Glutamatergic neuron (in vitro differentiated cells): ENCODE results near the gene SEC14L1. TPM values are rescaled to one million over a fixed set of nuclear protein-coding genes. Genes with fewer than 3 reads are reported as not detected.

Experiments used
- DNase-seq: peaks from one replicate; pipeline ENCODE4 v3.0.0; 2022
- H3K27ac Mint-ChIP-seq: one replicate; pipeline ENCODE4 v1.8.0; 2020; ENCODE audit warnings: mild to moderate bottlenecking, mixed read lengths, inconsistent platforms; ENCODE audit not compliant: unreplicated experiment
- H3K27me3 Mint-ChIP-seq: one replicate; pipeline ENCODE4 v1.8.0; 2020; ENCODE audit warnings: mild to moderate bottlenecking, moderate library complexity, mixed read lengths, inconsistent platforms; ENCODE audit not compliant: unreplicated experiment
- H3K36me3 Mint-ChIP-seq: one replicate; pipeline ENCODE4 v1.8.0; 2020; ENCODE audit warnings: mild to moderate bottlenecking, mixed read lengths, inconsistent platforms; ENCODE audit not compliant: unreplicated experiment
- H3K4me1 Mint-ChIP-seq: one replicate; pipeline ENCODE4 v1.8.0; 2020; ENCODE audit warnings: mild to moderate bottlenecking, low read depth, mixed read lengths, inconsistent platforms; ENCODE audit not compliant: unreplicated experiment
- H3K4me3 Mint-ChIP-seq: one replicate; pipeline ENCODE4 v1.8.0; 2020; ENCODE audit warnings: mild to moderate bottlenecking, mixed read lengths, inconsistent platforms; ENCODE audit not compliant: unreplicated experiment
- H3K9me3 Mint-ChIP-seq: one replicate; pipeline ENCODE4 v1.8.0; 2020; ENCODE audit warnings: mild to moderate bottlenecking, moderate library complexity, mixed read lengths, inconsistent platforms; ENCODE audit not compliant: unreplicated experiment
- CTCF ChIP-seq: fragments of 200-600 bp; sonication (generic); IDR thresholded peaks from one replicate; pipeline ENCODE4 v1.5.0; 2021; ENCODE audit not compliant: partially characterized antibody, unreplicated experiment
- total RNA-seq: library from RNA; stranded (reverse); fragmentation: NEBNext Ultra II Directional; extraction: Animal tissue kit (Norgen Biotek cat#: 25700); gene quantifications from one replicate; pipeline ENCODE4 v1.2.1, GENCODE V29; 2021; ENCODE audit not compliant: unreplicated experiment

SEC14L1 gene
- total RNA-seq, 1 donor from 2014 or later: 104 TPM

GRCh38 chr17:77160875-77161530, 20.2 kb downstream of the SEC14L1 start:
- H3K27me3 Mint-ChIP-seq: no peaks in the 10 kb centered on the region
- DNase-seq: no peak
- H3K9me3 Mint-ChIP-seq: peaks cover 3% of the 10 kb centered on the region
- H3K36me3 Mint-ChIP-seq: no peaks in the 10 kb centered on the region
- peaks cover 41% of the 10 kb centered on the region for H3K4me1 Mint-ChIP-seq
- H3K27ac Mint-ChIP-seq: peak overlapping the region; percentile 77
- TF ChIP-seq CTCF: no peak
- H3K4me3 Mint-ChIP-seq: peak overlapping the region; percentile 40

GRCh38 chr17:77161953-77162352, 21.2 kb downstream of the SEC14L1 start:
- no peaks in the 10 kb centered on the region for H3K27me3 Mint-ChIP-seq
- TF ChIP-seq CTCF: no peak
- no peak overlapping the region for H3K4me3 Mint-ChIP-seq
- H3K4me1 Mint-ChIP-seq: peaks cover 41% of the 10 kb centered on the region
- peaks cover 3% of the 10 kb centered on the region for H3K9me3 Mint-ChIP-seq
- peaks cover 3% of the 10 kb centered on the region for H3K36me3 Mint-ChIP-seq
- no peak overlapping the region for H3K27ac Mint-ChIP-seq
- DNase-seq: no peak

GRCh38 chr17:77163001-77163400, 22.2 kb downstream of the SEC14L1 start:
- Mint-ChIP-seq H3K36me3 (peaks cover 12% of the 10 kb centered on the region), H3K27me3 (no peaks in the 10 kb centered on the region), H3K9me3 (peaks cover 5% of the 10 kb centered on the region), H3K4me1 (peaks cover 41% of the 10 kb centered on the region), H3K27ac (peak overlapping the region; percentile 67), H3K4me3 (no peak overlapping the region)
- no peak for TF ChIP-seq CTCF
- DNase-seq: no peak

GRCh38 chr17:77163511-77164280, 22.9 kb downstream of the SEC14L1 start:
- Mint-ChIP-seq H3K27me3 (no peaks in the 10 kb centered on the region), H3K4me3 (peak overlapping the region; percentile 58), H3K4me1 (peaks cover 41% of the 10 kb centered on the region), H3K9me3 (peaks cover 8% of the 10 kb centered on the region), H3K36me3 (peaks cover 19% of the 10 kb centered on the region), H3K27ac (peak overlapping the region; percentile 67)
- no peak for DNase-seq
- no peak for TF ChIP-seq CTCF
